H1 (cell line): ENCODE results near the gene FKRP. TPM values are rescaled to one million over a fixed set of nuclear protein-coding genes. Genes with fewer than 3 reads are reported as not detected.

ENCODE experiments used
- CTCF ChIA-PET: fragments of 300-600 bp; sonication (Branson Sonifier 250); formaldehyde crosslinking; loops from one replicate; lab custom pipeline; 2021; ENCODE audit not compliant: partially characterized antibody; lab: Charles Lee
- POLR2A ChIA-PET: fragments of 300-600 bp; sonication (Branson Sonifier 250); formaldehyde crosslinking; loops from one replicate; lab custom pipeline; 2021; ENCODE audit warnings: inconsistent platforms; ENCODE audit not compliant: partially characterized antibody; lab: Charles Lee
- DNase-seq, 2 experiments: peaks; one replicate each; pipeline versions ENCODE4 v3.0.0 to v3.0.0-alpha.2; 2010 to 2022; ENCODE audit warnings: low spot score in 2 of 2, low read depth in 1 of 2, mixed read lengths in 1 of 2
- FAIRE-seq: peaks from 2 replicates; lab custom pipeline; 2011; peaks lifted over from hg19 to GRCh38; lab: Jason Lieb, UNC
- H2AFZ ChIP-seq: 2 replicates; pipeline ENCODE4 v1.8.1; 2012; ENCODE audit warnings: low read length, inconsistent platforms
- H2AK5ac ChIP-seq: 2 replicates; pipeline ENCODE4 v1.6.1; 2013; ENCODE audit warnings: low read depth, low read length
- H2BK120ac ChIP-seq: replicated peaks from 2 replicates; pipeline ENCODE3; 2013; ENCODE audit warnings: low read depth, low read length, inconsistent platforms
- H2BK12ac ChIP-seq: 2 replicates; pipeline ENCODE4 v1.6.1; 2013; ENCODE audit warnings: low read depth, low read length
- H2BK15ac ChIP-seq: 2 replicates; pipeline ENCODE4 v1.6.1; 2013; ENCODE audit warnings: low read length
- H2BK20ac ChIP-seq: 2 replicates; pipeline ENCODE4 v1.6.1; 2013; ENCODE audit warnings: low read length
- H2BK5ac ChIP-seq: 2 replicates; pipeline ENCODE4 v1.6.1; 2013; ENCODE audit warnings: low read depth, low read length
- H3K14ac ChIP-seq: 2 replicates; pipeline ENCODE4 v1.6.1; 2013; ENCODE audit warnings: inconsistent platforms; ENCODE audit not compliant: insufficient read length
- H3K18ac ChIP-seq: 2 replicates; pipeline ENCODE4 v1.6.1; 2013; ENCODE audit warnings: low read length; ENCODE audit errors: extremely low read depth
- H3K23ac ChIP-seq: 2 replicates; pipeline ENCODE4 v1.6.1; 2013; ENCODE audit warnings: inconsistent platforms; ENCODE audit not compliant: insufficient read length
- H3K23me2 ChIP-seq: 2 replicates; pipeline ENCODE4 v1.6.1; 2013; ENCODE audit warnings: low read depth, low read length
- H3K27ac ChIP-seq: 2 replicates; pipeline ENCODE4 v1.6.1; 2011; ENCODE audit warnings: low read depth, low read length, inconsistent platforms
- H3K27me3 ChIP-seq, 4 experiments: replicated peaks in 1 of 4; 1 replicate in 1 of 4; 2 replicates in 3 of 4; pipeline versions ENCODE4 v1.6.1 to v1.8.1; 2011 to 2013; ENCODE audit warnings: low read length in 3 of 4, mild to moderate bottlenecking in 3 of 4, inconsistent platforms in 2 of 4, mixed read lengths in 2 of 4, moderate library complexity in 1 of 4; ENCODE audit not compliant: control insufficient read depth in 3 of 4, insufficient read depth in 3 of 4; ENCODE audit errors: extremely low read depth in 1 of 4
- H3K36me3 ChIP-seq, 4 experiments: 2 replicates each; pipeline versions ENCODE4 v1.6.1 to v1.8.1; 2011 to 2013; ENCODE audit warnings: mild to moderate bottlenecking in 4 of 4, low read length in 3 of 4, moderate library complexity in 2 of 4, control low read depth in 1 of 4, inconsistent platforms in 1 of 4; ENCODE audit not compliant: insufficient read depth in 4 of 4, control insufficient read depth in 2 of 4
- H3K4ac ChIP-seq: replicated peaks from 2 replicates; pipeline ENCODE3; 2013; ENCODE audit warnings: low read length, low read depth, mixed read lengths, inconsistent platforms; ENCODE audit not compliant: insufficient read length
- H3K4me1 ChIP-seq, 4 experiments: replicated peaks in 1 of 4; 1 replicate in 1 of 4; 2 replicates in 3 of 4; pipeline versions ENCODE4 v1.6.1 to v1.8.1; 2011 to 2013; ENCODE audit warnings: low read length in 3 of 4, inconsistent platforms in 2 of 4, mixed read lengths in 1 of 4; ENCODE audit not compliant: insufficient read depth in 4 of 4, control insufficient read depth in 3 of 4
- H3K4me2 ChIP-seq, 2 experiments: 2 replicates each; pipeline versions ENCODE4 v1.6.1 to v1.8.1; 2011 to 2013; ENCODE audit warnings: low read depth in 2 of 2, low read length in 2 of 2, control low read depth in 1 of 2, inconsistent platforms in 1 of 2, mild to moderate bottlenecking in 1 of 2; ENCODE audit not compliant: insufficient read depth in 1 of 2
- H3K4me3 ChIP-seq, 4 experiments: fragments of 200-600, 300-600 bp in 1 of 4; sonication (generic), shearing (Covaris generic), sonication (Bioruptor Twin) in 1 of 4; 2 replicates each; pipeline versions ENCODE4 v1.5.1 to v1.8.1; 2011 to 2016; ENCODE audit warnings: low read length in 4 of 4, low read depth in 3 of 4, control low read depth in 2 of 4, inconsistent platforms in 2 of 4, mild to moderate bottlenecking in 2 of 4, mixed read lengths in 1 of 4, moderate library complexity in 1 of 4; ENCODE audit not compliant: insufficient read depth in 2 of 4; ENCODE audit errors: extremely low read depth in 1 of 4
- H3K56ac ChIP-seq: replicated peaks from 2 replicates; pipeline ENCODE3; 2013; ENCODE audit warnings: low read depth, mild to moderate bottlenecking, mixed read lengths, low read length, inconsistent platforms; ENCODE audit not compliant: insufficient read length
- H3K79me1 ChIP-seq: 2 replicates; pipeline ENCODE4 v1.6.1; 2013; ENCODE audit warnings: low read depth, low read length, control low read depth
- H3K79me2 ChIP-seq, 2 experiments: 2 replicates each; pipeline versions ENCODE4 v1.6.1 to v1.8.1; 2012 to 2013; ENCODE audit warnings: low read length in 2 of 2, mild to moderate bottlenecking in 2 of 2, inconsistent platforms in 1 of 2; ENCODE audit not compliant: insufficient read depth in 2 of 2, control insufficient read depth in 1 of 2
- H3K9ac ChIP-seq, 4 experiments: replicated peaks in 1 of 4; 1 replicate in 1 of 4; 2 replicates in 3 of 4; pipeline versions ENCODE4 v1.6.1 to v1.8.1; 2011 to 2013; ENCODE audit warnings: low read depth in 3 of 4, low read length in 3 of 4, control low read depth in 2 of 4, mild to moderate bottlenecking in 2 of 4, moderate library complexity in 2 of 4, inconsistent platforms in 1 of 4; ENCODE audit errors: extremely low read depth in 1 of 4
- H3K9me3 ChIP-seq, 2 experiments: 2 replicates each; pipeline versions ENCODE4 v1.6.1 to v1.8.1; 2012 to 2013; ENCODE audit warnings: mild to moderate bottlenecking in 2 of 2, moderate library complexity in 2 of 2, control low read depth in 1 of 2, inconsistent platforms in 1 of 2, low read depth in 1 of 2, low read length in 1 of 2, mixed read lengths in 1 of 2; ENCODE audit not compliant: insufficient read depth in 2 of 2
- H4K20me1 ChIP-seq, 2 experiments: replicated peaks in 1 of 2; 2 replicates each; pipeline versions ENCODE3 to v1.8.1; 2011 to 2013; ENCODE audit warnings: inconsistent platforms in 2 of 2, low read length in 2 of 2, mild to moderate bottlenecking in 1 of 2; ENCODE audit not compliant: insufficient read depth in 2 of 2, control insufficient read depth in 1 of 2
- H4K5ac ChIP-seq: 2 replicates; pipeline ENCODE4 v1.6.1; 2013; ENCODE audit warnings: low read length, low read depth, mixed read lengths, inconsistent platforms; ENCODE audit not compliant: insufficient read length
- H4K8ac ChIP-seq: 2 replicates; pipeline ENCODE4 v1.8.0; 2013; ENCODE audit warnings: mild to moderate bottlenecking, moderate library complexity, low read length, inconsistent platforms; ENCODE audit not compliant: insufficient read depth; ENCODE audit errors: extremely low read depth
- H4K91ac ChIP-seq: replicated peaks from 2 replicates; pipeline ENCODE3; 2013; ENCODE audit warnings: low read length, mixed read lengths, inconsistent platforms; ENCODE audit not compliant: insufficient read length
- HDAC6 ChIP-seq: IDR thresholded peaks from one replicate; pipeline ENCODE4 v1.7.1; 2012; ENCODE audit warnings: low read depth, mild to moderate bottlenecking, inconsistent platforms, low read length, moderate library complexity
- KDM4A ChIP-seq: IDR thresholded peaks from one replicate; pipeline ENCODE4 v1.7.1; 2012; ENCODE audit warnings: low read depth, mild to moderate bottlenecking, moderate library complexity, low read length, inconsistent platforms; ENCODE audit not compliant: severe bottlenecking
- KDM5A ChIP-seq: fragments of 200-600 bp; IDR thresholded peaks from 2 replicates; pipeline ENCODE4 v1.7.1; 2012; ENCODE audit warnings: mild to moderate bottlenecking, low read length, inconsistent platforms, mixed read lengths
- TAF7 ChIP-seq: optimal IDR thresholded peaks from 2 replicates; pipeline ENCODE3; 2011; ENCODE audit warnings: low read depth, mild to moderate bottlenecking, inconsistent platforms, low read length, moderate library complexity, borderline replicate concordance
- TEAD4 ChIP-seq: IDR thresholded peaks from 2 replicates; pipeline ENCODE4 v1.6.1; 2012; ENCODE audit warnings: low read depth, low read length, inconsistent platforms, mixed read lengths
- WGBS, 2 experiments: shearing (Covaris generic) in 1 of 2; methylation state at CpG; one replicate each; pipeline versions ENCODE4 v1.1.6 to v1.1.7; 2013 to 2015; ENCODE audit warnings: low lambda C conversion rate in 2 of 2, mixed read lengths in 2 of 2, inconsistent platforms in 1 of 2, low coverage in 1 of 2, missing lambda C conversion rate in 1 of 2; ENCODE audit not compliant: insufficient replicate concordance in 2 of 2, insufficient coverage in 1 of 2, insufficient read length in 1 of 2; ENCODE audit errors: extremely low coverage in 1 of 2, missing lambda C conversion rate in 1 of 2; 5-methylcytosine and 5-hydroxymethylcytosine counted together
- polyA plus RNA-seq, 7 experiments: library from polyadenylated mRNA; depleted of rRNA in 3 of 7; stranded (reverse) in 5 of 7; unstranded in 2 of 7; fragments of >200 nt in 5 of 7; fragments of 200-250 nt in 2 of 7; gene quantifications; 1 replicate in 5 of 7; 2 replicates in 1 of 7; 4 replicates in 1 of 7; pipeline versions ENCODE4 v1.2.1 to v1.2.3, GENCODE V29; 2011 to 2013; ENCODE audit warnings: missing spikeins in 2 of 7, mixed read lengths in 2 of 7
- total RNA-seq: library from RNA; stranded (reverse); fragmentation: NEBNext Ultra II Directional; extraction: Animal tissue kit (Norgen Biotek cat#: 25700); gene quantifications from 2 replicates; pipeline ENCODE4 v1.2.1, GENCODE V29; 2021

The FKRP gene
- total and polyA plus RNA-seq, 2 of the 8 experiments (the other 6 are each of a cell fraction or from before 2014, with no cell fraction given), result 17.1 to 24.4 TPM

- peaks cover 7 to 16% of the 10 kb centered on the region in 2 experiments for H4K20me1 ChIP-seq
- H4K5ac ChIP-seq, result no peak overlapping the region
- CTCF ChIA-PET, result interaction anchor here (0.7 to 1.7 kb wide), 5 partner anchors 11 to 56 kb away, joined by 3 to 17 read pairs (median 5); no protein-coding TSS in a partner anchor
- DNase-seq, result peak in 1 of 2 experiments; percentile 61
- H3K4me3 ChIP-seq, result peak overlapping the region in 1 of 4 experiments; percentile 94; a peak in 3 of 8 replicates
- no peaks in the 10 kb centered on the region for H3K9me3 ChIP-seq
- TF ChIP-seq KDM4A, result no peak
- TF ChIP-seq TEAD4, result no peak
- TF ChIP-seq KDM5A, result no peak
- TF ChIP-seq HDAC6, result no peak
- TF ChIP-seq TAF7, result no peak
- TF ChIP-seq, all 59 proteins: peak for 0
- peak overlapping the region; percentile 69; the same call in 1 of the 2 replicates for H2BK5ac ChIP-seq
- no peak overlapping the region; the same call in 1 of the 2 replicates for H3K18ac ChIP-seq
- H2BK20ac ChIP-seq, result no peak overlapping the region
- 0 out of 2 replicates have a peak overlapping the region, but pooled peaks have one; percentile 4 for H2BK15ac ChIP-seq
- WGBS, 2 experiments, result 79% methylated on average over 16 of the region's 17 CpGs; no CpG with 5 or more reads in 1 of the 2 experiments
- no peak overlapping the region for H3K9ac ChIP-seq
- H2AFZ ChIP-seq, result no peak overlapping the region
- POLR2A ChIA-PET, result interaction anchor here (0.7 to 2.8 kb wide), 9 partner anchors 10 to 94 kb away, joined by 3 to 7 read pairs (median 3); partner anchors contain the start of gene SLC1A5
- H3K79me2 ChIP-seq, result peaks cover 0 to 16% of the 10 kb centered on the region in 2 experiments; a peak in 2 of 4 replicates
- H3K4ac ChIP-seq, result no peak overlapping the region
- no peak overlapping the region for H2BK120ac ChIP-seq
- no peak overlapping the region for H2BK12ac ChIP-seq
- peaks cover 2 to 32% (median 24%) of the 10 kb centered on the region in 4 experiments; a peak in 5 of 8 replicates for H3K36me3 ChIP-seq
- peaks cover 0 to 15% (median 6%) of the 10 kb centered on the region in 4 experiments; a peak in 5 of 7 replicates for H3K4me1 ChIP-seq
- peak overlapping the region; percentile 91 to 95 for H3K4me2 ChIP-seq
- H2AK5ac ChIP-seq, result peak overlapping the region; percentile 33; the same call in 1 of the 2 replicates
- H3K79me1 ChIP-seq, result 0 out of 2 replicates have a peak, but pooled peaks cover 4% of the 10 kb centered on the region
- no peak overlapping the region for H4K8ac ChIP-seq
- H3K27me3 ChIP-seq, result no peaks in the 10 kb centered on the region
- no peak overlapping the region for H3K27ac ChIP-seq
- FAIRE-seq, result no peak
- H3K23ac ChIP-seq, result no peak overlapping the region
- no peak overlapping the region for H3K56ac ChIP-seq
- H3K23me2 ChIP-seq, result peaks cover 13% of the 10 kb centered on the region; the same call in 1 of the 2 replicates
- no peak overlapping the region for H4K91ac ChIP-seq
- no peak overlapping the region for H3K14ac ChIP-seq
Observed at GRCh38 chr19:46718157-46718933, 27.5 kb upstream of the FKRP start.
